GM21717 (cell line): ENCODE data around the gene BGLAP.

Source experiments
- ATAC-seq: cut with Tn5 transposase; IDR thresholded peaks from one replicate; pipeline ENCODE4 v1.9.1; 2021; ENCODE audit warnings: mild to moderate bottlenecking, moderate library complexity; ENCODE audit not compliant: unreplicated experiment

BGLAP gene

DNA sequence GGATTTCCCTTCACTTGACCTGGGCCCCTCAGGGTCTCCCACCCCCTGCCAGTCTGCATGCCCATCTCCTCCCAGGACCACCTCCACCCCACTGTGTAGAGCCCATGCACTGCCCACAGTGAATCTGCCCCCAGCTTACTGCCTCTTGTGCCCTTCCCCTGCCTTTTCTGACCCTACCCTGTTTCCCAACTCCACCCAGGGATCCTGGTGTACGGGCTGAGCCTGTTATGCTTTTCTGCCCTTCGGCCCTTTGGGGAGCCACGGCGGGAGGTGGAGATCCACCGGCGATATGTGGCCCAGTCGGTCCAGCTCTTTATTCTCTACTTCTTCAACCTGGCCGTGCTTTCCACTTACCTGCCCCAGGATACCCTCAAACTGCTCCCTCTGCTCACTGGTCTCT, 44.1 kb downstream of the BGLAP start:
- ATAC-seq = no peak

DNA sequence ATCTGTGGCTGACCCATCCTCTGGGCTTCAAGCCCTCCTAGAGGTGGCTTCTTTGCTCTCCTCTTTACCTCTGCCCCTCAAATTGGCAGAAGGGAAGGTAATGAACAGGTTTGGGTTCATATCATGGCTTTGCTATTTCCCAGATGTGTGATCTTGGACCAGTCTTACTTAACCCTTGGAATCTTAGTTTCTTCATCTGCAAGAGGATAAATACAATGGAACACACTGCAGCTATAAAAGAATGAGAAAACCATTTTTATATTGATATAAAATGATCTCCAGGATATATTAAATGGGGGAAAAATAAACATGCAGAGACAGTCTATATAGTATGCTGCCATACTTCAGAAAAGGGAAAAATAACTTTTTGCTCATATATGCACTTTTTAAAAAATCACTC, 47.9 kb downstream of the BGLAP start:
- no peak for ATAC-seq

DNA sequence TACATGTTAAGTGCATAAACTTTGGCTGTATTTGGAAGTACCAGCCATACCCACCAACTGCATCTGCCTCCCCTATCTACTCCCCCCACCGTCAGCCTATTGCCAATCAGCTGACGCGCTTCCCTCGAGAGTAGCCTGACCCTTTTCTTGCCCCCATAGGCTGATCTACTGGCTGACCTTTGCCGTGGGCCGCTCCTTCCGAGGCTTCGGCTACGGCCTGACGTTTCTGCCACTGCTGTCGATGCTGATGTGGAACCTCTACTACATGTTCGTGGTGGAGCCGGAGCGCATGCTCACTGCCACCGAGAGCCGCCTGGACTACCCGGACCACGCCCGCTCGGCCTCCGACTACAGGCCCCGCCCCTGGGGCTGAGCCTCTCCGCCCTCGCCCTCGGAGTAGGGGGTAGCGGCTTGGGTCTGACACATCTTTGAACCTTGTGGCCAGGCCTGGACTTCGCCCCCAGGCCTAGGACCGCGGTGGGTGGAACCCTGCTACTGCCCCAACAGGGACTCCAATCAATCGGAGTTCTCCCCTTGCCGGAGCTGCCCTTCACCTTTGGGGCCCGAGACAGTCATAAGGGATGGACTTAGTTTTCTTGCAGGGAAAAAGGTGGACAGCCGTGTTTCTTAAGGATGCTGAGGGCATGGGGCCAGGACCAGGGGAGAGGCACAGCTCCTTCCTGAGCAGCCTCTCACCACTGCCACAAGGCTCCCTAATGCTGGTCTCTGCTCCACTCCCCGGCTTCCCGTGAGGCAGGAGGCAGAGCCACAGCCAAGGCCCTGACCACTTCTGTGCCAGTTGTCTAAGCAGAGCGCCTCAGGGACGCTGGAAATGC, 49.5 kb downstream of the BGLAP start:
- ATAC-seq = no peak
